ENCODE measurements around the gene INTS11.

- TF ChIP-seq CTCF (IDR thresholded peaks at IDR 0.05 in 8 of 11, conservative IDR thresholded peaks at IDR 0.05 in 3 of 11) (no peak), POLR2A (IDR thresholded peaks at IDR 0.05) (no peak), POLR2AphosphoS5 (IDR thresholded peaks at IDR 0.05) (peak in 1 of 3 donors; percentile 50)
These were observed 56.2 kb downstream of the INTS11 start for GRCh38 chr1:1268284-1268682.
